RWPE1 (cell line): ENCODE data around the gene PAFAH1B2.

Source experiments
- CTCF ChIA-PET: fragments of 350-600 bp; sonication (Branson Sonifier 250); formaldehyde crosslinking; extraction: SDS; loops from one replicate; lab custom pipeline; 2021; lab: Yijun Ruan, JAX
- POLR2A ChIA-PET: fragments of 400-600 bp; formaldehyde crosslinking; extraction: SDS; loops from one replicate; lab custom pipeline; 2020; ENCODE audit warnings: antibody characterized with exemption; ENCODE audit not compliant: low non-redundant PET; lab: Yijun Ruan, JAX
- DNase-seq: peaks from one replicate; pipeline ENCODE4 v3.0.0; 2012; ENCODE audit warnings: low spot score
- H3K27ac ChIP-seq: fragments of 450-650 bp; 2 replicates; pipeline ENCODE4 v1.5.1; 2017
- CTCF ChIP-seq: fragments of 450-650 bp; conservative IDR thresholded peaks from 2 replicates; pipeline ENCODE4 v1.5.1; 2017; ENCODE audit warnings: low read depth, mild to moderate bottlenecking

The PAFAH1B2 gene

GRCh38 chr11:117199916-117200812 lies 56.1 kb downstream of the PAFAH1B2 start:
- ChIA-PET POLR2A (no interaction called here), CTCF (no interaction called here)
- no peak for TF ChIP-seq CTCF
- peak overlapping the region; percentile 63 for H3K27ac ChIP-seq
- no peak for DNase-seq

GRCh38 chr11:117200813-117201657 lies 56.9 kb downstream of the PAFAH1B2 start:
- TF ChIP-seq CTCF = no peak
- no peak overlapping the region for H3K27ac ChIP-seq
- DNase-seq = no peak
- CTCF ChIA-PET = no interaction called here
- POLR2A ChIA-PET = no interaction called here

GRCh38 chr11:117201658-117202305 lies 57.7 kb downstream of the PAFAH1B2 start:
- no peak overlapping the region; the same call in 1 of the 2 replicates for H3K27ac ChIP-seq
- TF ChIP-seq CTCF = no peak
- ChIA-PET CTCF (no interaction called here), POLR2A (no interaction called here)
- no peak for DNase-seq

GRCh38 chr11:117202386-117203068 lies 58.4 kb downstream of the PAFAH1B2 start:
- CTCF ChIA-PET = interaction anchor here (0.7 kb wide), 1 partner anchor 764 kb away, joined by 3 read pairs; no protein-coding TSS in a partner anchor
- no peak for DNase-seq
- no peak overlapping the region; the same call in 1 of the 2 replicates for H3K27ac ChIP-seq
- TF ChIP-seq CTCF = no peak
- POLR2A ChIA-PET = no interaction called here

- TF ChIP-seq CTCF = no peak
- ChIA-PET CTCF (interaction anchor here (0.7 kb wide), 1 partner anchor 764 kb away, joined by 3 read pairs; no protein-coding TSS in a partner anchor), POLR2A (no interaction called here)
Measured at GRCh38 chr11:117203069-117203407, 59.0 kb downstream of the PAFAH1B2 start.

More at GRCh38 chr11:117203069-117203407, 59.0 kb downstream of the PAFAH1B2 start:
- H3K27ac ChIP-seq = no peak overlapping the region
- no peak for DNase-seq
